Measurements from ENCODE around the gene PNPLA3. TPM values are rescaled to one million over a fixed set of nuclear protein-coding genes. Genes with fewer than 3 reads are reported as not detected.

PNPLA3 gene
- polyA plus RNA-seq, 1 of the 3 experiments (the other 2 are of a cell fraction) = 3.2 TPM

GRCh38 chr22:43882122-43882767 lies 41.4 kb upstream of the PNPLA3 start:
- Histone ChIP-seq H3K36me3 (replicated peaks in 1 of 2; ENCODE audit: control insufficient read depth in 1 of 2, insufficient read depth in 2 of 2, low read length in 1 of 2) (no peaks in the 10 kb centered on the region), H3K9ac (no peak overlapping the region), H3F3A (replicated peaks; ENCODE audit: insufficient read depth) (no peaks in the 10 kb centered on the region), H4K20me1 (ENCODE audit: insufficient read depth) (no peaks in the 10 kb centered on the region), H2AFZ (ENCODE audit: low read depth) (no peak overlapping the region), H3K79me2 (ENCODE audit: insufficient read depth) (no peaks in the 10 kb centered on the region), H3K27me3 (ENCODE audit: insufficient read depth) (no peaks in the 10 kb centered on the region; the same call in 1 of the 2 replicates), H3K9me3 (no peaks in the 10 kb centered on the region), H3K4me3 (ENCODE audit: low read depth in 2 of 2, low read length in 1 of 2) (no peak overlapping the region), H3K9me2 (no peaks in the 10 kb centered on the region), H3K4me2 (no peak overlapping the region), H3K27ac (ENCODE audit: low read depth in 2 of 2, low read length in 1 of 2) (no peak overlapping the region), H3K4me1 (ENCODE audit: control insufficient read depth in 1 of 2, insufficient read depth in 2 of 2, low read depth in 1 of 2, low read length in 1 of 2) (no peaks in the 10 kb centered on the region)
- CTCF ChIA-PET = interaction anchor here (0.6 to 2.2 kb wide), 16 partner anchors 11 to 495 kb away, joined by 3 to 21 read pairs (median 3); partner anchors contain the start of gene SAMM50
- POLR2A ChIA-PET = no interaction called here
- WGBS (ENCODE audit: low lambda C conversion rate) = 63% methylated on average over 6 of the region's 9 CpGs
- TF ChIP-seq EZH2phosphoT487 (IDR thresholded peaks at IDR 0.05; ENCODE audit: borderline replicate concordance, low read depth) = no peak
- TF ChIP-seq TCF12 (IDR thresholded peaks at IDR 0.05) = no peak
- TF ChIP-seq MEF2A (IDR thresholded peaks at IDR 0.05; ENCODE audit: borderline replicate concordance, low read depth) = no peak
- no peak for TF ChIP-seq RAD21 (IDR thresholded peaks at IDR 0.05; ENCODE audit: low read length)
- no peak for TF ChIP-seq MXI1 (IDR thresholded peaks at IDR 0.05; ENCODE audit: low read depth, low read length)
- TF ChIP-seq CTCF (IDR thresholded peaks at IDR 0.05) = no peak
- TF ChIP-seq RFX5 (IDR thresholded peaks at IDR 0.05; ENCODE audit: low read length) = no peak
- no peak for TF ChIP-seq SMC3 (IDR thresholded peaks at IDR 0.05; ENCODE audit: low read depth, low read length)
- no peak for TF ChIP-seq POLR2AphosphoS5 (IDR thresholded peaks at IDR 0.05; ENCODE audit: low read depth, low read length)
- no peak for TF ChIP-seq FOXJ3 (CRISPR knock-in tag; IDR thresholded peaks at IDR 0.05)
- TF ChIP-seq RXRA (IDR thresholded peaks at IDR 0.05; ENCODE audit: borderline replicate concordance, low read depth) = no peak
- no peak for TF ChIP-seq PBX3 (IDR thresholded peaks at IDR 0.05)
- no peak for TF ChIP-seq NRF1 (IDR thresholded peaks at IDR 0.05; ENCODE audit: low read depth, low read length)
- TF ChIP-seq, protein P1, sequence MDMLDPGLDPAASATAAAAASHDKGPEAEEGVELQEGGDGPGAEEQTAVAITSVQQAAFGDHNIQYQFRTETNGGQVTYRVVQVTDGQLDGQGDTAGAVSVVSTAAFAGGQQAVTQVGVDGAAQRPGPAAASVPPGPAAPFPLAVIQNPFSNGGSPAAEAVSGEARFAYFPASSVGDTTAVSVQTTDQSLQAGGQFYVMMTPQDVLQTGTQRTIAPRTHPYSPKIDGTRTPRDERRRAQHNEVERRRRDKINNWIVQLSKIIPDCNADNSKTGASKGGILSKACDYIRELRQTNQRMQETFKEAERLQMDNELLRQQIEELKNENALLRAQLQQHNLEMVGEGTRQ (IDR thresholded peaks at IDR 0.05; ENCODE audit: borderline replicate concordance, low read depth, low read length) = no peak
- TF ChIP-seq YY1 (IDR thresholded peaks at IDR 0.05; ENCODE audit: low read depth) = no peak
- no peak for DNase-seq

All from SK-N-SH (cell line).